Left renal cortex interstitium (tissue), 4 donors: ENCODE data around the gene ETV6. TPM values are rescaled to one million over a fixed set of nuclear protein-coding genes. Genes with fewer than 3 reads are reported as not detected.
A peak's percentile ranks its signal among the peaks of the same experiment; 100 is the strongest.

Experiments
- DNase-seq, 4 donors: peaks; one replicate each; pipeline ENCODE4 v3.0.0-alpha.2; 2013; ENCODE audit warnings: low read depth in 4 of 4, low spot score in 2 of 4, missing footprints in 1 of 4
- polyA plus RNA-seq, 4 donors: library from polyadenylated mRNA; unstranded; fragments of 120-200 nt; gene quantifications; one replicate each; pipeline ENCODE4 v1.2.1, GENCODE V29; 2013; ENCODE audit not compliant: insufficient read length in 4 of 4

ETV6 gene
- polyA plus RNA-seq, 4 donors: 11.7 to 14.7 (median 14.1) TPM

DNA sequence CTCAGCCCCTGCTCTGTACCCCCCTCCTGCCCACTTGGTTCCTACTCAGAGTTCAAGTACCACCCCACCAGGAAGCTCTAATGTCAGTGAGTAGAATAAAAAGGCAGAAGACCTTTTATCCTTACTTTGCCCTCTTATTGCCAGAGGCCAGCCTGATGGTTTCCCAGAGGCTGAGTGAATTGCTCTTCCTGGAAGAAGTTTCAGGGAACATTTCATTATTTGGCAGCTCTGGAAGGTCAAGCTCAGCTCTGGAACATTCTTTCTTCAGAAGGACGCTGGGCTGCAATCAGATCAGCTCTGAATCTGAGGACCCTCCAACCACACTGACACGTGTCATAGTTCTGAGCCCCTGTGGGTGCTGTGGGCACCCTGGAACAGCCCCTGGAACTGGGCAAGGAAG, 188.9 kb downstream of the ETV6 start:
- DNase-seq: no peak

DNA sequence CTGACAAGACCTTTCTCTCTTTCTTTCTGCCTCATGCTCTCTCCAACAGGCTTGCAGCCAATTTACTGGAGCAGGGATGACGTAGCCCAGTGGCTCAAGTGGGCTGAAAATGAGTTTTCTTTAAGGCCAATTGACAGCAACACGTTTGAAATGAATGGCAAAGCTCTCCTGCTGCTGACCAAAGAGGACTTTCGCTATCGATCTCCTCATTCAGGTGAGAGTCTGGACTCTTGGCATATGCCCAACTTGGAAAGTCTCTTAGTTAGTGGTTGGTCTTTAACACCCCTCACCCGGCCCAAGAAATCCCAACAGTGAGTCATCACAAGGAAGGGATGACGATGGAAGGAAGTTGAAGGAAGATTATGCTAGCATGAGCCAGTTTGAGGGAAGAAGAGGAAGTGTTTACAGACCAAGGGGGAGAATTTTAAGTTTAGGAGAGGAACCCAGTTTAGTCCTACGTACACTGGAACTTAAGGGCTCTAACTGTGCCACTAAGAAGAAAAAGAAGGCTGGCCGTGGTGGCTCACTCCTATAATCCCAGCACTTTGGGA, 189.7 kb downstream of the ETV6 start:
- DNase-seq: no peak

DNA sequence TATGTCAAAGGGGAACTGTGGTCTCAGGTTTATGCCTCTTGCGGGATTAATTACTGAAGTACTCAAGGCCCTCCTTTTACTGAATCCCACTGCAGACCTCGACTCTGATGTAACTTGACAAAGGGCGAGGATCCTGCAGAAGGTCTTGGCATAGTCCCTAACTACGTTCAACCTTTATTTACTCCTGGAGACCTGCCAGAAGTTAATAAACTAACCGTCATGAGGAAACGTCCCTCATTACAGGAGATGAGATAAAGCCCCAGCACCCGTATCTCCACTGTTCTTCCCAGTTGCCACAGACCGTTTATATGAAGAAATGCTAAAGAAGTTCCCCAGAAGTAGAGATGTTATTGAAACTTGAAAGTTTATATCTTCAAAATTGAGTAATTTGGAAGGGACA, 190.9 kb downstream of the ETV6 start:
- no peak for DNase-seq

DNA sequence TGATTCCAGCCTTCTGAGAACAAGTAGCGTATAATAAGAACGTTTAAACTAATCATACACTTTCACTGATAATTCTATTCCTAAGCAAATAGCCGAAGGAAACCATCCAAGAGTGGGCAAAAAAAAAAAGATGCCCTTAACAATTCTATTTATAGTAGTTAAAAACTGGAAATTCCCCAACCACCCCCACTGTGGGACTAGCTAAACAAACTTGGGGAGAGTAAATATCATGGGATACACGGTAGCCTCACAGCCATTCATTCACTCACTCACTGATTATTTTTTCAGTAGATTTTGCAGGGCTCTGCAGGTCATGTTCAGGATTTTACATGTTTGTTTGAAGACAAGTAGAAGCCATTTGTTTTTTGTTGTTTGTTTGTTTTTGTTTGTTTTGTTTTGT, 197.0 kb downstream of the ETV6 start:
- no peak for DNase-seq

DNA sequence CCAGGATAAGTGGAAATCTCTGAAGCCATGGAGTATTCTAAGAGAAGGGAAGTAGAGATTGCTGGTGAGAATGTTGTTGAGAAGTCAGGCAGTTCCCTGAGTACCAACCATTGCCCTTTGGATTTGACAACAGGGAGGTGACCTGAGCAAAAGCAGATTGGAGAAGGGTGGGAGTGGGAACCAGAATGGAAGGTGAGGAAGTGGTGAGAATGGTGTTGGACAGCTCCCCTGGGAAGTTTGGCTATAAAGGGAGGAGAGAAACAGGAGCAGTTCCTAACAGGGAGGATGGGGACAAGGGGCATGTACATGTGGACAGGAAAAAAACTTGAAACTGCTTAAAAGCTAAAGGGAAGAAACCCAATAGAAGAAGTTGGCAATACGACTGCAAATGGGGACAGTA, 198.1 kb downstream of the ETV6 start:
- no peak for DNase-seq

DNA sequence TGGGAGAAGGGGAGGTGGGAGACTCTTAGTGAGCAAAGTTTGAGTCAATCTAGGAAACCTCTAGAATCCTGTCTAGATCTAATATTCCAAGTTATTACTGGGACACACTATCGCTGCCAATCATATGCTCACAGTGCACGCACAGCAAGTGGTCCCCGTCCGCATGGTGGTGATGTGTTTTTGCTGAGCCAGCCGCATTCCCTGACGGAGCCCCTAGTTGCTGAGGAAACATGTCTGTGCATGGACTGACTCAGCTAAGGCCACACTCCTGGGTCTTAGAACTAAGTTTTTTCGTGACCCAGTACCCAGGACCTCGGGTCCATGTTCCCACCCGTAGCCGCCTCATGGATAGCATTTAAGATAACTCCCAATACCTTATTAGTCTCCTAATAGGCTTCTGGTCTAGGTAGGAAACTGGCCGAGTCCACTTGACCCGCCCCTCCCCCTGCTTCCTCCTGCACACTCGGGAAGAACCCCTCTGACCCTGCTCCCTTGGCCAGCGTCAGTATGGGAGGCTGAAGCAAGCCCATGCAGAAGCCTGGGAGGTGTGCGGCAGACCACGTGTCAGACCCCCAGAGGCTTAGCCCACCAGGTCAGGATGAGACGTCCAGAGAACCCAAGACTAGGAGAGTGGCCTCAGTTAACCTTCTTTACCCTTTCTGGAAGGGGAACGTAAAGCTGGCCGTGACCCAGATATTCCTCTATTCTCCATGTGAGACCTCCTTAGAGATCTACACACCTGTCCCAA, 200.5 kb downstream of the ETV6 start:
- DNase-seq: no peak

DNA sequence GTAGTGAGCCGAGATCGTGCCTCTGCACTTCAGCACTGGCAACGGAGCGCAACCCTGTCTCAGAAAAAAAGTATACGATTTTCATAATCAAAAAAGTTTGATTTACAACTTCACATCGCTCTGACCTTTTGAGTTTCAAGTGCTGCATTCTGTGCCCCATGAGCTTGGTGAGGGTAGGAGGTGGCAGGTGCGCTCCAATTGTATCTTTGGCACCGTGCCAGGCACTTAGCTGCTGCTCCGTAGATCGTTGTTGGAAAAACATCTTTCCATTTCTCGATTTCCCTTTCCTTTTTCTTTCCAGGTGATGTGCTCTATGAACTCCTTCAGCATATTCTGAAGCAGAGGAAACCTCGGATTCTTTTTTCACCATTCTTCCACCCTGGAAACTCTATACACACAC, 203.7 kb downstream of the ETV6 start:
- DNase-seq: no peak

DNA sequence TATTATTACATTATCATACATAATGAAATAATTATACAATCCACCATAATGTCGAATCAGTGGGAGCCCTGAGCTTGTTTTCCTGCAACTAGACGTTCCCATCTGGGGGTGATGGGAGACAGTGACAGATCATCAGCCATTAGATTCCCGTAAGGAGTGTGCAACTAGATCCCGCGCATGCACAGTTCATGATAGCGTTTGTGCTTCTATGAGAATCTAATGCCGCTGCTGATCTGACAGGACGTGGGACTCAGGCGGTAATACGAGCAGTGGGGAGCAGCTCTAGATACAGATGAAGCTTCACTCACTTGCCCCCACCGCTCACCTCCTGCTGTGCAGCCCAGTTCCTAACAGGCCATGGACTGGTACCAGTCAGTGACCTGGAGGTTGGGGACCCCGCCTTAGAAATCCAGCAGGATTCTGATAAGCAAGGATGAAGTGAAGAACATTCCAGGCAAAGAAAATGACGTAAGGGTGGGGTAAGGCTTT, 204.6 kb downstream of the ETV6 start:
- DNase-seq: no peak

DNA sequence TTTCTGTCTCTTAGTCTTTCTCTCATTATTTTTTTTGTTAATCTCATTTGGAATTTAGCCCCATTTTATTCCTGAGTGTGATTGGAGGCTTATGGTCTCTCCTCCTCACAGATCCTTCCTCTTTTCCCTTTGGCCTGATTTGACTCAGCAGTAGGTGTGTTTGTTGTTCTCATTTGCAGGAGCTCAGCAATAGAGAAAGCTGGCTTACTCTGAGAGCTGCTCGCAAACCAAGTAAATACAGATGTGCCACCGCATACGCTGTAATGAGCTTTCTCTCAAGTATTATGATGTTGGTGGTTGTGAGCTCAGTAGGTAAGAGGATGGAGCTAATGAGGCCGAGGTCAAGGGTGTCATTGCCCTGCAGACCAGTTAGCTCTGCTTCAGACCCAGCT, 206.5 kb downstream of the ETV6 start:
- DNase-seq: no peak

DNA sequence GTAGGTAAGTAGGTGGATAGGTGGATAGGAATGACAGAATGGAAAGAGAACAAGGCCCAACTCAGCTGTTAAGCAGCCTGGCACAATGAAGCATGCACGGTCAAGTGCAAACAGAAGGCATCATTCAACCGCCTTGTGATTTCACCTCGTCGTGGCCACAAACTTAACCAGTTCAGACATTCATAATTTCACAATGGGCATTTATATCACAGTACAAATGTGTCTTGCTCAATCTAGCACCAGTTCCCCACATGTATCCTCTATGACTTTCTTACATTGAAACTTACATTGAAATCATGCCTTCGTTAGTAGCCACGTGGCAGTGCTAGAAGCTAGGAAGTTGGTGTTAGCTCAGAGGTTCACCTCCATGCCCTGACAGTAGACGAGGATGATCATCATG, 207.5 kb downstream of the ETV6 start:
- no peak for DNase-seq

DNA sequence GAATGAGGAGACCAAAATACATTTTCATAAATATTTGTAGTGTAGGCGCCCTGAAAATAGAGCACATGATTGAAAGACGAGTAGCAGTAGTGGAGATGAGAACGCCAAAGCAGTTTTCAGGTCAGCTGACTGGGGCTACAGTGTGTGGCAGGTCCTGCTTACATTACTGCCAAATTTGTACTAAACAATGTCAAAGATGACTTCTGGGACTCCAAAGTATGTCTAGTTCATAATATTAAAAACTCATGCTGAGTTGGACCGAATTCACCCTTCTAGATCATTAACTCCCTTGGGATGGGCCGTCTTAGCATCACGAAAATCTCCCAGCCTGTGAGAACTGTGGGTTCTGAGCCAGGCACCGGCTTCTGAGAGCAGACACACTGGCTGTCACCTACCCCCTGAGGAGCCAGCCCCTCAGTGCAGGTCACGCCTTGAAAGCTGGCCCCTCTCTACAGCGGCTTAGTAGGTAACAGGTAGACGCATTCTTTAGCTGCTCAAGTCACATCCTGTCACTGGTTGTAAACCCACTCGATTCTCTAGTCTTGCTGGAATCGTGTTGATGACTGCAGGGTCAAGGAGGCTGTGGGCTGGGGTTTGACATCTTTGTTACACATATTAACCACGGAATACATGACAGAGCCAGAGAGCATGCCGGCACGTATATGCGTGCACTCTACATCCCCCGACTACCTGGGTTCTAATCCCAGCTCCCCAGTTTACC, 210.4 kb downstream of the ETV6 start:
- DNase-seq: no peak

DNA sequence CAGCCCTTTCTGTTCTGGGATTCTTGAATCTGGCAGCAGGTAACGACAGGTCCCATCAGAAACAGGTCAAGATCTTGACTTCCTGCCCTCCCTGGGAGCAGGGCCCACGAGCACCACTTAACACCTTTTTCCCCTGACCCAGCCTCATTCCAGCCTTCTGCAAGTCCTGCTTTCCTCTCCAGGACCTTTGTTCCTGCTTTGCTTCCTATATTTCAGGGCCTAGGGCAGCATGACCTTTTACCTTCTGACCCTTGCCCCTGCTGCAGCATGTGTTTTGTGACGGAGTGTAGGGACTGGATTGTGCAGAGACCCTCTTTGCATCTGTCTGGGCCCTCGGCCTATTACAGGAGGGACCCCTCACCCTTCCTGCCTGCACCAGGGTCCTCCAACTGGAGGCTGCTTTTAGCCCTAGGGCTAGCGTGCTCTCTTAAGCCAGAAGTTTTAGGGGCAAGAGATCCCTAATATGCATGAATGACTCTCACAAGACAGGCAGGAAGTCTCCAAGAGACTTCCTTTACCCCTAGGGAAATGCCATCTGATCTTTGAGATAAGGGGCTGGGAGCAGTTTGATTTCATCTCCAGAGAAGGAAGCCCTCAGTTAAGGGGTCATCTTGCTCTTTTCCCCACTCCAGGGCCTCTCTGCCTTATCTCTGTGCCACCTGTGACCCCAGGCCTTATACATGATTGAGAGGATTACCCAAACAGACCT, 211.8 kb downstream of the ETV6 start:
- no peak for DNase-seq

DNA sequence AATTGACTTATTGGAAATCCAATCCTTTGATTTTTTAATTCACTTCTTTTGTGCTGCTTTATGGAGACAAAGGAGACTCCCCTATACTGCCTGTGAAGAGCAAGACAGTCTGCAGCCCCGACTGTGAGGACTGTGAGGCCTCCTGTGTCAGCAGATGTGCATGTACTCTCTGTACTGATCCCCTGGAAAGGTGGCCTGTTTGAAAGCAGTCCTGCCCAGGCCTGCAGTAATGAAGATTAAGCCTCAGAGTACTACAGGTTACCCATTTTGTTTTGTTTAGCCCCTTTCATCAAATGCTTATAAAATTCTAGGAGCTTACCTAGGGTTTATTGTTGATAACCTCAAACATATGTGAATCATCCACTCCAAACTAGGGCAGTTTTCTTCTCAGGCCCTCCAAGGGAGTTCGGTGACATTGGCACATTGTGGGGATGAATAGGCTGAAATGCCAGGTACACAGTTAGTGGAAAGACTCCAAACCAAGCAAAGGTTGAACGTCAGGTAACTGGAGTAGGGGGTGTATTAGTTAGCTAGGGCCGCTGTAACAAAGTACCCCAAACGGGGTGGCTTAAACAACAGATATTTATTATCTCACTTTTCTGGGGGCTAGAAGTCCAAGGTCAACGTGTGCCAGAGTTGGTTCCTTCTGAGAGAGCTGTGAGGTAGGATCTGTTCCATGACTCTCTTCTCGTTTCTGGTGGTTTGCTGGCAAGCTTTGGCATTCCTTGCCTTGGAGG, 212.6 kb downstream of the ETV6 start:
- no peak for DNase-seq

DNA sequence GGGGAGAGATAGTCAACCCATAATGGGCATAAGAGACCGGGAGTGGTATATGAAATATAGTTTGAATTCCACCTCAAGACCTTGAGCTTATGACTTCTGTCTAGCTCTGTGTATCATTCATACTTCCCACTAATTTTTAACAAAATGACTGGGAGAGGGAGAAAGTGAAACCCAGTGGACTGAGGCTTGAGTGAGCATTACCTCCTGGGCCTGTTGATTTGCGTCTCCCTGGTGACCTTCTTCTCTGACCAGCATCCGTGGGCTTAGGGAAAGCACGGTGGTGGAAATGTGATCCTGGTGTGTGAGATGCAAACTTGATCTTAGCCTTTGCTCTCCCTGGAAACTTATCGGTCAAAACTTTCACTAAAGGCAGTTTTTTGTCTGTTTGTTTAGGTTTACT, 213.3 kb downstream of the ETV6 start:
- peak in 1 of 4 donors; percentile 62 for DNase-seq

DNA sequence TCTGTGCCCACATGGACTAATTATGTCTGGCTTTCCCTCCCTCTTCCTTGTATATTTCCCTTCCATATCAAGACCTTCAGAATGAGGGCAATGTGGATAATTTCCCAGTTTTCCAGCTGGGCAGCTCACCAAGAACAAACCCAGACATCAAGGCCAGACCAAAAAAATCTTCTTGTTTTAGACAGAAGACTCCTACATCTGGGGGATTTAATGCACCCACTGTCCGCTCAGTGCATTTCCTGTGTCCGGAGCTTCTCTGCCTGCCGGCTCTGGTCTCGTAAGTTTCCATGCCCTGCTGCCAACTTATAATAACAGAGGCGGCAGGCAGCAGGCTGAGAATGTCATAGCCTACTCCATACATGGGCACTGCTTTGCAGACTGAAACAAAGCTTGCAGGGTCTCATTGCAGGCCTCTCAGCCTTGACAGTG, 214.0 kb downstream of the ETV6 start:
- no peak for DNase-seq

DNA sequence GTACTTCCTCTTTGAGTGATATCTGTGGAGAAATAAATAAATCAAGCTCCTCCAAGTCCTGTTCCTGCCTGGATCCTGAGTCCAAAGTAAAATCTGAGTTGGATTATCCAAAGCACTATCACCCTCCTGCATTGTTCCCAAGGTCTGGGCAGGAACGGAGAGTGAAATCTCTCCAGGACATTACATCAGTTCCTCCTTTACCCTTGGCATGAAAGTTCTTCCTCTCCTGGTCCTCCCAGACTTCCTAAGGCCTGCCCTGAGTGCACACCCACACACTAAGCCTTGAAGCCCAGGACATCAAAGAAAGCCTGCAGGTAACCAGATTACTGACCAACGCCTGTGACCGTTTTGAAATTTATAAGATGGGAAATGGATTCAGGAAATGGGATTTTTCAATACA, 214.5 kb downstream of the ETV6 start:
- DNase-seq: no peak

DNA sequence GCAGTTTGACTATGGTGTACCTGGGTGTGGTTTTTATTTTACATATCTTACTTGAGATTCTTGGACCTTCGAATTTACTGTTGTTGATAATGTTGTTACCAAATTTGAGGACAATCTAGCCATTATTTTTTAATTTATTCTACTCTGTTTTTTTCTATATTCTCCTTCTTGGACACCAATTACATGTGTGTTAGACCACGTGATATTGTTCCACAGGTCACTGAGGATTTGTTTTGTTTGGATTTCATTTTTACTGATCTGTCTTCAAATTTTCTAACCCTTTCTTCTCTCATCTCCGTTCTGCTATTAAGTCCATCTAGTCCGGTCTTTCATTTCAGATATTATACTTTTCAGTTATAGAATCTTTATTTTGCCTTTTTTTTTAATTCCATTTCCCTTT, 216.3 kb downstream of the ETV6 start:
- DNase-seq: no peak

DNA sequence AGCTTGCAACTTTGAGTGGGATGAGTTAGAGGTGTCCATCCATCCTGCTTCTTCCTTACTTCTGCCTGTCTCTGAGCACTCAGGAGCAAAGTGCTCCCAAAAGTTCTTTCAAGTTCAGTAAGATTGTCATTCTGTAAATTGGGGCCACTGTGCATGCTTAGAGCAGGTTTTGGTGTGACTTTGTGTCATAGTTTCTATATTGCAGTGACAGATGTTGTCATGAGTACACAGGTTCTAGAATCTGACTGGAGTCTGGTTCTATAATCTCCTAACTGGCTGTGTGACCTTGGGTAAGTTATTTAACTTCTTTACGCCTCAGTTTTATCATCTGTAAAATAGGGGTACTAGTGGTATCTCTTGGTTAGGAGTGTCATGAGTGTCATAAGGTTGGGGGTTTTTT, 218.6 kb downstream of the ETV6 start:
- no peak for DNase-seq

DNA sequence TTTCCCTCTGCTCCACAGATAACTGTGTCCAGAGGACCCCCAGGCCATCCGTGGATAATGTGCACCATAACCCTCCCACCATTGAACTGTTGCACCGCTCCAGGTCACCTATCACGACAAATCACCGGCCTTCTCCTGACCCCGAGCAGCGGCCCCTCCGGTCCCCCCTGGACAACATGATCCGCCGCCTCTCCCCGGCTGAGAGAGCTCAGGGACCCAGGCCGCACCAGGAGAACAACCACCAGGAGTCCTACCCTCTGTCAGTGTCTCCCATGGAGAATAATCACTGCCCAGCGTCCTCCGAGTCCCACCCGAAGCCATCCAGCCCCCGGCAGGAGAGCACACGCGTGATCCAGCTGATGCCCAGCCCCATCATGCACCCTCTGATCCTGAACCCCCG, 219.9 kb downstream of the ETV6 start:
- no peak for DNase-seq

DNA sequence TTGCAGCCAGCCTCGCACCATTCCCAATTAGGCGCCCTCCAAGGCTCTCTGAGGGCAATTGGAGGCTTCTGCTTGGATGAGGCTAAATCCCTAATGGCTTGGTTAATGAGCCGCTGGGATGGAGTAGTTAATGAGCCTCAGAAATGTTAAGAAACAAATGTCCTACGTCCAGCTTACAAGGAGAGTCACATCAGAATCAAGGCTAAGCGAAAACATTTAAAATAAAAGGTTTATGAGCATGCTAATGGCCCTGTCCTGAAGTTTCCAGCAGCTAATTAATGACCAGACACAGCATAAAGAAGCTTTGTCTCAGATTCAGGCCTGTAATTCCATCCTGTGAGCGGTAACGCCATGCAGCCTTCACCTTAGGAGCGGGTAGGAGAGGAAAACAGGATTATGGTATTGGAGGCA, 220.6 kb downstream of the ETV6 start:
- no peak for DNase-seq

DNA sequence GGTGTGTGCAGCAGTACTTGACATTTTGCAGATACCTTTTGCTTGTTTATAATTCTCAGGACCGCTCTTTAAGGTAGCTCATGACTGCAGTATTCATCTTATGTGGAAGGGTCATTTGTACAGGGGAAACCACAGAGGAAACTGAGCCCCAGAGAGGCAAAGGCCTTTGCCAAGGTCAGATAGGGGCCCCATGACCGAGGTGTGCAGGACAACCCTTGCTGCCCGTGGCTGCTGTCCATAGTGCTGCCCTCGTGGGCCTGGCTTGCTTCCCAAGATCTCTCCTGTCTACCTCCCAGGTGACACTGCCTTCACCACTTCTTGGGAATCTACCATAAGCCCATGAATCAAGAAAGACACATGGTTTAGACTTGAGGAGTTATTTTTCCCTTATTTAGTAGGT, 222.6 kb downstream of the ETV6 start:
- no peak for DNase-seq
